Posterior vena cava (tissue), 2 donors: Measurements from ENCODE around the gene BCL2L1. TPM values are rescaled to one million over a fixed set of nuclear protein-coding genes. Genes with fewer than 3 reads are reported as not detected.
"Not testable (repeated sequence)": the region's sequence is repeated elsewhere in the genome, so short reads cannot be mapped to it uniquely, and the experiment has no call there.

Experiments
- DNase-seq: peaks from one replicate; pipeline ENCODE4 v3.0.0-alpha.2; 2020; ENCODE audit warnings: low spot score
- intact Hi-C, 2 donors: fragments of 100-400 bp; cut with DNase I; formaldehyde crosslinking; loops; one replicate each; pipeline versions ENCODE4 v1.14.1 to v1.14.2; 2022 to 2023
- long read RNA-seq, 2 donors: library from polyadenylated mRNA; unstranded; transcript quantifications; one replicate each; pipeline ENCODE4 v2.0.0, GENCODE V29; 2020 to 2021
- total RNA-seq, 2 donors: library from RNA; stranded (reverse); fragmentation: NEBNext Ultra II Directional; extraction: Animal tissue kit (Norgen Biotek cat#: 25700); gene quantifications; one replicate each; pipeline ENCODE4 v1.2.1, GENCODE V29; 2021
- donor health status: DM: yes; HTN: yes; CAD: no.
- donor health status: DM: yes; HTN: yes; CAD: no.

Gene BCL2L1
- total RNA-seq, result 10 to 100 TPM; 65.4 to 76.0 TPM
- long read RNA-seq, donor 1, transcript BCL2L1-201 (3 exons, 2,610 nt), result major isoform, 7 of 24 reads
- long read RNA-seq, donor 1, partial matches to known transcripts, result 0 of 24 reads
- long read RNA-seq, donor 1, other reads (novel, unspliced or antisense), result 16 of 24 reads
- long read RNA-seq, donor 2, transcript BCL2L1-201 (3 exons, 2,610 nt), result major isoform, 7 of 43 reads
- long read RNA-seq, donor 2, partial matches to known transcripts, result 0 of 43 reads
- long read RNA-seq, donor 2, other reads (novel, unspliced or antisense), result 34 of 43 reads

- DNase-seq, result peak; percentile 95
Measured at GRCh38 chr20:31722257-31723068, at the start of gene BCL2L1. BCL2L1 (minus strand) TSS chr20:31722868; CDS start chr20:31722218, 650 bp downstream.

GRCh38 chr20:31770243-31770642, 47.6 kb upstream of the BCL2L1 start:
- intact Hi-C loops, result no loop called here

More at GRCh38 chr20:31722257-31723068, at the start of gene BCL2L1:
- intact Hi-C loops, result loop anchor here in 1 of 2 donors (5.0 to 10.0 kb wide), 2 partner anchors 158 to 1680 kb away; partner anchors contain the start of gene CDK5RAP1

GRCh38 chr20:31769681-31770080, 47.0 kb upstream of the BCL2L1 start:
- no peak for DNase-seq
- intact Hi-C loops, result no loop called here

More at GRCh38 chr20:31770243-31770642, 47.6 kb upstream of the BCL2L1 start:
- DNase-seq, result no peak

GRCh38 chr20:31767805-31768204, 45.1 kb upstream of the BCL2L1 start:
- intact Hi-C loops, result no loop called here
- DNase-seq, result no peak

- DNase-seq, result no peak
- intact Hi-C loops, result no loop called here
Measured at GRCh38 chr20:31764641-31765305, 42.1 kb upstream of the BCL2L1 start.

GRCh38 chr20:31760519-31761240, 38.0 kb upstream of the BCL2L1 start:
- intact Hi-C loops, result no loop called here
- DNase-seq, result no peak

GRCh38 chr20:31759836-31760518, 37.3 kb upstream of the BCL2L1 start:
- intact Hi-C loops, result no loop called here
- DNase-seq, result no peak

GRCh38 chr20:31758991-31759390, 36.3 kb upstream of the BCL2L1 start:
- intact Hi-C loops, result no loop called here
- no peak for DNase-seq

GRCh38 chr20:31758521-31758920, 35.9 kb upstream of the BCL2L1 start:
- intact Hi-C loops, result no loop called here
- DNase-seq, result no peak

- no peak for DNase-seq
- intact Hi-C loops, result no loop called here
Measured at GRCh38 chr20:31757254-31757653, 34.6 kb upstream of the BCL2L1 start.

- intact Hi-C loops, result no loop called here
- no peak for DNase-seq
Measured at GRCh38 chr20:31751126-31751525, 28.5 kb upstream of the BCL2L1 start.

GRCh38 chr20:31749223-31749622, 26.6 kb upstream of the BCL2L1 start:
- no peak for DNase-seq
- intact Hi-C loops, result no loop called here

- intact Hi-C loops, result no loop called here
- DNase-seq, result no peak
Measured at GRCh38 chr20:31747640-31748039, 25.0 kb upstream of the BCL2L1 start.

GRCh38 chr20:31747028-31747427, 24.4 kb upstream of the BCL2L1 start:
- DNase-seq, intact Hi-C loops: not testable (repeated sequence)

- DNase-seq, result no peak
- intact Hi-C loops, result no loop called here
Measured at GRCh38 chr20:31746068-31746878, 23.6 kb upstream of the BCL2L1 start.

- intact Hi-C loops, result no loop called here
- no peak for DNase-seq
Measured at GRCh38 chr20:31740656-31741323, 18.1 kb upstream of the BCL2L1 start.

- intact Hi-C loops, result no loop called here
- DNase-seq, result no peak
Measured at GRCh38 chr20:31740208-31740607, 17.5 kb upstream of the BCL2L1 start.
